ENCODE measurements around the gene RHCG. TPM values are rescaled to one million over a fixed set of nuclear protein-coding genes. Genes with fewer than 3 reads are reported as not detected.

The RHCG gene
- total RNA-seq, 1 donor from 2014 or later, result 8.7 TPM

GRCh38 chr15:89502867-89503595, 6.6 kb upstream of the RHCG start:
- DNase-seq (ENCODE audit: low spot score), result no peak

- DNase-seq (ENCODE audit: low spot score), result no peak
These were observed 5.3 kb upstream of the RHCG start for GRCh38 chr15:89501646-89502045.

GRCh38 chr15:89500397-89501270, 4.3 kb upstream of the RHCG start:
- DNase-seq (ENCODE audit: low spot score), result no peak

- no peak for DNase-seq (ENCODE audit: low spot score)
These were observed 2.8 kb upstream of the RHCG start for GRCh38 chr15:89499156-89499555.

GRCh38 chr15:89498574-89498906, 2.2 kb upstream of the RHCG start:
- no peak for DNase-seq (ENCODE audit: low spot score)

- DNase-seq (ENCODE audit: low spot score), result peak; percentile 59
These were observed 848 bp upstream of the RHCG start for GRCh38 chr15:89497231-89497630.

GRCh38 chr15:89495638-89496145, 691 bp downstream of the RHCG start:
- DNase-seq (ENCODE audit: low spot score), result no peak

- no peak for DNase-seq (ENCODE audit: low spot score)
These were observed 1.3 kb downstream of the RHCG start for GRCh38 chr15:89494941-89495637.

GRCh38 chr15:89494031-89494430, 2.4 kb downstream of the RHCG start:
- DNase-seq (ENCODE audit: low spot score), result no peak

GRCh38 chr15:89492934-89493631, 3.3 kb downstream of the RHCG start:
- DNase-seq (ENCODE audit: low spot score), result no peak

- no peak for DNase-seq (ENCODE audit: low spot score)
These were observed 4.2 kb downstream of the RHCG start for GRCh38 chr15:89492111-89492641.

- DNase-seq (ENCODE audit: low spot score), result no peak
These were observed 5.5 kb downstream of the RHCG start for GRCh38 chr15:89490814-89491315.

GRCh38 chr15:89490081-89490813, 6.1 kb downstream of the RHCG start:
- no peak for DNase-seq (ENCODE audit: low spot score)

GRCh38 chr15:89489376-89489775, 7.0 kb downstream of the RHCG start:
- no peak for DNase-seq (ENCODE audit: low spot score)

GRCh38 chr15:89487791-89488190, 8.6 kb downstream of the RHCG start:
- DNase-seq (ENCODE audit: low spot score), result no peak

GRCh38 chr15:89486726-89487050, 9.7 kb downstream of the RHCG start:
- no peak for DNase-seq (ENCODE audit: low spot score)

- DNase-seq (ENCODE audit: low spot score), result no peak
These were observed 13.3 kb downstream of the RHCG start for GRCh38 chr15:89483079-89483478.

- DNase-seq (ENCODE audit: low spot score), result no peak
These were observed 14.2 kb downstream of the RHCG start for GRCh38 chr15:89482139-89482538.

- DNase-seq (ENCODE audit: low spot score), result no peak
These were observed 15.9 kb downstream of the RHCG start for GRCh38 chr15:89480505-89480904.

- no peak for DNase-seq (ENCODE audit: low spot score)
These were observed 17.2 kb downstream of the RHCG start for GRCh38 chr15:89479173-89479572.
